DMS53 (cell line): ENCODE measurements around the gene PDE8B.

Experiments used
- DNase-seq: peaks from one replicate; lab custom pipeline; 2025; lab: John Stamatoyannopoulos, UW

The PDE8B gene

GRCh38 chr5:77292026-77292757 is 81.7 kb downstream of the PDE8B start:
- DNase-seq, result no peak

- no peak for DNase-seq
These were observed 83.7 kb downstream of the PDE8B start for GRCh38 chr5:77294185-77294584.

DNA sequence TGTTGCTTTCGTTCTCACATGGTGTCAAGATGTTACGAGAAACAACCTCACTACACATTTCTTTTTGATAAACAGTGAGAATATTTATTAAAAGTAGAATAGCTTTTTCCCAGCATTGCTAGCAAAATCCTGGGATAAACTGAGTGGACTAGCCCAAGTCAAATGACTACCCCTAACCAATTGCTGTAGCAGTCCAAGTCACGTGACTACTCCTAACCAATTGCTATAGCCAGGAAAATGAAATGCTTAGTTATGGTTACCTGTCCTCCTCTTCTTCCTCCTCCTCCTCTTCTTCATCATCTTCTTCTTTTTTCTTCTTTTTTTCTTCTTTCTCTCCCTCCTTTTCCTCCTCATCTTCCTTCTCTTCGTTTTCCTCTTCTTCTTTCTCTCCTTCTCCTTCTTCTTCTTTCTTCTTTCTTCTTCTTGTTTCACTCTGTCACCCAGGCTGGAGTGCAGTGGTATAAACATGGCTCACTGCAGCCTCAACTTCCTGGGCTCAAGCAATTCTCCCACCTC is 85.4 kb downstream of the PDE8B start:
- no peak for DNase-seq

DNA sequence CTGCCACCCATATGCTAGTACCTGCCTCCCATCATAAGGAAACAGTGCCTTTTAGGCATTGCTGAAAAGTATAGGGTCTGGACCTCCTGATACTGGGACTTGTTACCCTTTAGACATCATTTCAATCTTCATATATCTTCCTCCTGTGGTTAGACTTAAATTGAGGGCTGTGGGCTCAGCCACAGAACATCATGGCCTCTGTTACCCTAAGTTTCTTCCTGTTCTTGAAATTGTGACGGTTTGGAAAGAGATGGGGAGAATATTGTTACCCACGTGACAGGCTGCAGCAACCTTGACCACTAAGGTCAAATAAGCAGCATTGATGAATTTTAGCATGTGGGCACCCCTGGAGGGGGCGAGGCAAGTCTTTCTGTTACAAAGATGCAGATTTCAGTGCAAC is 87.7 kb downstream of the PDE8B start:
- DNase-seq, result no peak

GRCh38 chr5:77300451-77300850 is 90.0 kb downstream of the PDE8B start:
- DNase-seq, result no peak

DNA sequence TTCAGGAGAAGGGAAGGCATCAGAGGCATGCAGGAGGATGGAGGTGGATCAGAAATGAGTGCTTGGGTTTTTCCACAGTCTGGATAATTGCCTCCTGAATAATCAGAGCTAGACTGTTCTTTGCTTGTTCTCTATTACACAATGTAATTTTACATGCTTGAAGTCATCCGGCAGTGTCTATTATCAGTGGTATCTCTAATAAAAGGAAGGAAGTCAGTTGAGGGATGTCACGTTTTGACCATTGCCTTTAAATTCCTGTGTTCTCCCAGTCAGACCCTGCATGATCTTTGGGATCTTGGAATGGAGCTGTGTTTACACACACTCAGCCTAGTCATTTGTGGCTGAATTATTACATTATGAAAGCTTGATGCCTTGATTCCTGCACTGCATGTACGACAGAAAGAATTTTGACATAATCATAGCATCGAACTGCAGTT is 91.0 kb downstream of the PDE8B start:
- DNase-seq, result no peak

DNA sequence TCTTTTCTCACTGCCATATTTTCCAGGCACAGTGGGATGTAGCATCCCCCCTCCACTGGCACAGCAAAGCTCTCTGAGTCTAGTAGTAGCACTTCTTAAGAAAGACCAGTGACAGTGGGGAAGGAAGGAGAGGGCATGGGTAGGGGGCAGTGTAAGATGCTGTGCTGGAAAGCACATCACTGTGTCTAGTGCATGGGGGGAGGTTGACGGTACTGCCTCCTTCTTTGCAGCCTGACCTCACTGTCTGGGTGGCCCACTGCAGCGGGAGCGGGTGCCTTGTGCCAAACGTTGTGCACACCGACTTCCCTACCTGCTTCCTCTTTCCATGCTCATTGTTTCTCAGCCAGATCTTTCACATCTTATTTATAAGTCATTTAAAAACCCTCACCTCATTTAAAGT is 91.8 kb downstream of the PDE8B start:
- no peak for DNase-seq

GRCh38 chr5:77302653-77303052 is 92.2 kb downstream of the PDE8B start:
- no peak for DNase-seq

- no peak for DNase-seq
These were observed 93.9 kb downstream of the PDE8B start for GRCh38 chr5:77304388-77304787.

- DNase-seq, result no peak
These were observed 94.9 kb downstream of the PDE8B start for GRCh38 chr5:77305222-77305846.

DNA sequence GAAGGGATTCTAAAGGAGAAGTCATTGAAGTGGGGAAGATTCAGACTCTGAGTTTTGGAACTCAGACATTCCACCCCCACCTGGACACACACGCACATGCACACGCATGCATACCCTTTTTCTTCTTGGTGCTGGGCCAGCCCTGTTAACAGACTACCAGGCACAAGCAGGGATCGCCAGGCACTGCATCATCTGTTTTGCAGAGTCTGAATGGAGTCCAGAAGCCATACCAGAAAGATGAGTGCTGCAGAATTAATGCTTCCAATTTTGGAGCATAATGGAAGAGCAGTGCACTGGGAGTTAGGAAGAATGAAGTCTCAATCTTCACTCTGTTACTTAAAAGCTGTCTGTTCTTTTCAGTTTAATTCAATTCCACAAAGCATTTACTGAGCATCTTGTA is 95.5 kb downstream of the PDE8B start:
- DNase-seq, result no peak

DNA sequence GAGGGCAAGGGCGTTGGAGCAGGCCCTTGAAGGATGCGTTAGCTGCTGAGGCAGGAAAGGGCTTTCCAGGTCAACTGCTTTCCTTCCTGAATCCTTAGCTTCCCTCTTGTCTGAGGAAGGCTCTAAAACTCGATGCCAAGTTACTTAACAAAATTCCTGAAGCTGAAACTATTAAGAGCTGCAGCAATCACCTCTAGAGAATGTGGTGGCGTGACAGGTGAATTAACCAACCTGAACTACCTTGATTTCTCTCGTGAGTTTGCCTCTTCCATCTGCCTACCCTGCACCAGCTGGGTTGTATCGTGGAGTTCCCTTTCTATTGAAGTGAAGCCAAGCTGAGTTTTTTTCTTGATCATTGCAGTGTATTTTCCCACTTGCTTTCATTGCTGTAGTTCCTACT is 96.1 kb downstream of the PDE8B start:
- DNase-seq, result no peak

- DNase-seq, result no peak
These were observed 97.9 kb downstream of the PDE8B start for GRCh38 chr5:77308154-77308960.

DNA sequence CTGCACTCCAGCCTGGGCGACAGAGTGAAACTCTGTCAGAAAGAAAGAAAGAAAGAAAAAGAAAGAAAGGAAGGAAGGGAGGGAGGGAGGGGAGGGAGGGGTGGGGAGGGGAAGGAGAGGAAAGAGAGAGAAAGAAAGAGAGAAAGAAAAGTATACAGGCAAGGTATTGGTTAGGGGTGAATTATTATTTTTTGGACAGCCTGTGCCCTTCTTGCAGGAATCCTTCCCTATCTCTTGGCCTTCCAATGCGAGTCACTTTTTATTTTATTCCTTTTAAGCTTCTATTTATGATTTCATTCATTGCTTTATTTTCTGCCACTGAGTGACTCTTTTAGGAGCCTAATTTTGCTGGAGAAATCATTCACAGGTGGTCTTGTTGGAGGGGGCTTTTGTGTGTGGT is 98.7 kb downstream of the PDE8B start:
- no peak for DNase-seq

GRCh38 chr5:77310494-77311213 is 100.2 kb downstream of the PDE8B start:
- DNase-seq, result no peak

- DNase-seq, result no peak
These were observed 100.7 kb downstream of the PDE8B start for GRCh38 chr5:77311214-77311571.

DNA sequence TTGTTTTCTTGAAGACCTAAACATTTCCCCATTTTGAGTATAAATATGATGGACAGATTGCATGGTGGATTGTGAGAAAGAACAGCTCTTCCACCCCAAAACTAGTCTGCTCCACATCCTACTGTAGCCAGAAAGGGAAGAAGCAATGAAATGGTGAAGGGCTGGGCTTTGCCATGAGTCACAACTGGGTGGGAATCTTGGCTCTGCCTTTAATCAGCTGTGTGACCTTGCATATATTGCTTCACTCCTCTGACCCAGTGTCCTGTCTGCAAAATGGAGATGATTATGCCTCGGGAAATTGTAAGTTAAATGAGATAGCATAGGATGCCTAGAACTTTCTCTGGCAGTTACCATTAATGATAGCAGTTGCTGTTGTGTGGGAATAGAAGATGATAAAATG is 101.9 kb downstream of the PDE8B start:
- DNase-seq, result no peak

GRCh38 chr5:77316871-77317661 is 106.6 kb downstream of the PDE8B start:
- DNase-seq, result no peak

GRCh38 chr5:77318060-77318459 is 107.6 kb downstream of the PDE8B start:
- no peak for DNase-seq

- no peak for DNase-seq
These were observed 108.8 kb downstream of the PDE8B start for GRCh38 chr5:77319117-77319804.
